Fibroblast of lung (primary cell): ENCODE measurements around the gene PRKCA. TPM values are rescaled to one million over a fixed set of nuclear protein-coding genes. Genes with fewer than 3 reads are reported as not detected.

ENCODE experiments used
- DNase-seq, 2 donors: peaks; one replicate each; pipeline versions ENCODE4 v3.0.0 to v3.0.0-alpha.2; 2010; ENCODE audit warnings: low read depth in 2 of 2
- H2AFZ ChIP-seq: 2 replicates; pipeline ENCODE4 v1.5.1; 2012; ENCODE audit warnings: low read length, control low read depth, inconsistent platforms
- H3K27ac ChIP-seq: 2 replicates; pipeline ENCODE4 v1.5.1; 2011; ENCODE audit warnings: low read length, control low read depth; ENCODE audit not compliant: insufficient read depth
- H3K27me3 ChIP-seq: 2 replicates; pipeline ENCODE4 v1.5.1; 2011; ENCODE audit warnings: mild to moderate bottlenecking, low read length; ENCODE audit not compliant: control insufficient read depth, insufficient read depth
- H3K36me3 ChIP-seq: 2 replicates; pipeline ENCODE4 v1.5.1; 2011; ENCODE audit warnings: low read length; ENCODE audit not compliant: control insufficient read depth, insufficient read depth
- H3K4me1 ChIP-seq: 2 replicates; pipeline ENCODE4 v1.5.1; 2011; ENCODE audit warnings: low read length; ENCODE audit not compliant: control insufficient read depth, insufficient read depth; ENCODE audit errors: extremely low read depth
- H3K4me2 ChIP-seq: 2 replicates; pipeline ENCODE4 v1.5.1; 2011; ENCODE audit warnings: low read length, control low read depth; ENCODE audit not compliant: insufficient read depth; ENCODE audit errors: extremely low read depth
- H3K4me3 ChIP-seq, 4 experiments: fragments of 200-600 bp in 1 of 4; sonication (generic) in 1 of 4; replicated peaks in 1 of 4; 2 replicates each; pipeline ENCODE4 v1.5.1; 2011 to 2016; ENCODE audit warnings: low read length in 4 of 4, low read depth in 3 of 4, mild to moderate bottlenecking in 3 of 4, control low read depth in 2 of 4, inconsistent platforms in 1 of 4, mixed read lengths in 1 of 4; ENCODE audit not compliant: insufficient read depth in 1 of 4; ENCODE audit errors: control extremely low read depth in 1 of 4
- H3K79me2 ChIP-seq: 2 replicates; pipeline ENCODE4 v1.5.1; 2012; ENCODE audit warnings: mild to moderate bottlenecking, low read length, inconsistent platforms; ENCODE audit not compliant: control insufficient read depth, insufficient read depth
- H3K9ac ChIP-seq: 2 replicates; pipeline ENCODE4 v1.5.1; 2011; ENCODE audit warnings: mild to moderate bottlenecking, low read length, control low read depth; ENCODE audit not compliant: insufficient read depth
- H3K9me3 ChIP-seq: 2 replicates; pipeline ENCODE4 v1.5.1; 2012; ENCODE audit warnings: low read depth, low read length; ENCODE audit not compliant: control insufficient read depth, insufficient read depth
- H4K20me1 ChIP-seq: 2 replicates; pipeline ENCODE4 v1.5.1; 2011; ENCODE audit warnings: low read length; ENCODE audit not compliant: control insufficient read depth, insufficient read depth; ENCODE audit errors: extremely low read depth
- EZH2 ChIP-seq: IDR thresholded peaks from 2 replicates; pipeline ENCODE4 v1.5.1; 2012; ENCODE audit warnings: low read length, control low read depth, mild to moderate bottlenecking; ENCODE audit errors: missing control alignments
- polyA plus RNA-seq, 2 donors: library from polyadenylated mRNA; depleted of rRNA in 1 of 2; stranded (reverse) in 1 of 2; unstranded in 1 of 2; fragments of >200 nt; gene quantifications; 2 replicates each; pipeline ENCODE4 v1.2.1, GENCODE V29; 2011 to 2012; ENCODE audit warnings: missing spikeins in 1 of 2
- total RNA-seq: library from RNA; depleted of rRNA; stranded (reverse); fragments of >200 nt; gene quantifications from 2 replicates; pipeline ENCODE4 v1.2.1, GENCODE V29; 2014
- TF ChIP-seq, protein P1 (sequence below), 2 donors: IDR thresholded peaks in 1 of 2; conservative IDR thresholded peaks in 1 of 2; 1 replicate in 1 of 2; 2 replicates in 1 of 2; pipeline ENCODE4 v1.5.1; 2011 to 2012; ENCODE audit warnings: low read length in 2 of 2, control low read depth in 1 of 2, inconsistent platforms in 1 of 2, low read depth in 1 of 2, mild to moderate bottlenecking in 1 of 2

Gene PRKCA
- total and polyA plus RNA-seq, 2 donors (not counting 1 experiment from before 2014, with no cell fraction given): 34.0 to 74.2 TPM

DNA sequence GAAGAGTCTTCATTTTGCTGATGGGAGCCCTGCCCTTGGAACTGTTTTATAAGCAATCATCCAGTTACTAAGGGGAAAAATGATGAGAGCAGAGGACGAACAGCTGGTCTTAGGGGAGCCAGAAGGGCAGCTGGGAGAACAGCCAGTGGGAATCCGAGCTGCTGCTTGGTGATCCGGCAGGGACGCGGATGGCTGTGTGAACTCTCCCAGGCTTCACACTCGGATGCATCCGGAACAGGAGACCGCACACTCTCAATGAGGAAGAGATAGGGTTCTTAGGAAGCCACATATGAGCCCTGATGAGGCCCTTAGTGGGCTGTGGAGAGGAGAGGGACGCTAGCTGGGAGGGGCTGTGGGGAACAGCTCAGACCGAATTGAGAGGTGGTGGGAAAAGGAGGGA, 527.5 kb downstream of the PRKCA start:
- no peak overlapping the region for H3K27ac ChIP-seq
- peak in 1 of 2 donors; percentile 49 for DNase-seq
- H3K9me3 ChIP-seq: no peaks in the 10 kb centered on the region
- no peak overlapping the region for H3K4me3 ChIP-seq
- TF ChIP-seq EZH2: no peak
- TF ChIP-seq, protein P1, sequence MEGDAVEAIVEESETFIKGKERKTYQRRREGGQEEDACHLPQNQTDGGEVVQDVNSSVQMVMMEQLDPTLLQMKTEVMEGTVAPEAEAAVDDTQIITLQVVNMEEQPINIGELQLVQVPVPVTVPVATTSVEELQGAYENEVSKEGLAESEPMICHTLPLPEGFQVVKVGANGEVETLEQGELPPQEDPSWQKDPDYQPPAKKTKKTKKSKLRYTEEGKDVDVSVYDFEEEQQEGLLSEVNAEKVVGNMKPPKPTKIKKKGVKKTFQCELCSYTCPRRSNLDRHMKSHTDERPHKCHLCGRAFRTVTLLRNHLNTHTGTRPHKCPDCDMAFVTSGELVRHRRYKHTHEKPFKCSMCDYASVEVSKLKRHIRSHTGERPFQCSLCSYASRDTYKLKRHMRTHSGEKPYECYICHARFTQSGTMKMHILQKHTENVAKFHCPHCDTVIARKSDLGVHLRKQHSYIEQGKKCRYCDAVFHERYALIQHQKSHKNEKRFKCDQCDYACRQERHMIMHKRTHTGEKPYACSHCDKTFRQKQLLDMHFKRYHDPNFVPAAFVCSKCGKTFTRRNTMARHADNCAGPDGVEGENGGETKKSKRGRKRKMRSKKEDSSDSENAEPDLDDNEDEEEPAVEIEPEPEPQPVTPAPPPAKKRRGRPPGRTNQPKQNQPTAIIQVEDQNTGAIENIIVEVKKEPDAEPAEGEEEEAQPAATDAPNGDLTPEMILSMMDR (conservative IDR thresholded peaks at IDR 0.05 in 1 of 2, IDR thresholded peaks at IDR 0.05 in 1 of 2; ENCODE audit: low read depth in 1 of 2, low read length in 2 of 2): no peak
- H3K4me2 ChIP-seq: no peak overlapping the region
- H3K79me2 ChIP-seq: no peaks in the 10 kb centered on the region
- H3K36me3 ChIP-seq: no peaks in the 10 kb centered on the region
- no peak overlapping the region for H2AFZ ChIP-seq
- H3K4me1 ChIP-seq: no peaks in the 10 kb centered on the region
- no peaks in the 10 kb centered on the region for H4K20me1 ChIP-seq
- peaks cover 9% of the 10 kb centered on the region for H3K27me3 ChIP-seq
- no peak overlapping the region for H3K9ac ChIP-seq

DNA sequence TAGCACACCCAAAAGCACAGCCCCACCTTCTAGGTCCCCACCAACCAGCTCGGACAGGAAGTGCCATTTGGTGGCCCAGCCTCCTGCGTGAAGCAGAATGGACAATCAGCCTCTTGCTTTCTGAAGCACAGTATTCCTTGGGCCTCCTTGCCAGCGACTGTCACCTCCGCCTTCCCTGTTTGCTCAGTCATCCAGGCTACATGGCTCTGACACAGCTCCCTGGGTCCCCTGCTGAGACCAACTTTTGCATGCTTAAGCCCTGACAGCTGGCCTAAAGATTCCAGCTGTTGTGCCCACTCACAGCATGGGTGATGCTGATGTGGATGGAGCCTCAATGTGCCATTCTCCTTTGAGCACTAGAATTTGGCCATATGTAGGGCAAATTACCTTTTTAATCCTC, 528.0 kb downstream of the PRKCA start:
- H3K9ac ChIP-seq: no peak overlapping the region
- peaks cover 14% of the 10 kb centered on the region for H3K27me3 ChIP-seq
- H3K9me3 ChIP-seq: no peaks in the 10 kb centered on the region
- H3K79me2 ChIP-seq: no peaks in the 10 kb centered on the region
- no peak overlapping the region for H2AFZ ChIP-seq
- no peaks in the 10 kb centered on the region for H3K36me3 ChIP-seq
- H3K27ac ChIP-seq: no peak overlapping the region
- H3K4me3 ChIP-seq: no peak overlapping the region
- no peaks in the 10 kb centered on the region for H4K20me1 ChIP-seq
- H3K4me2 ChIP-seq: no peak overlapping the region
- DNase-seq: no peak
- H3K4me1 ChIP-seq: no peaks in the 10 kb centered on the region
- TF ChIP-seq, protein P1 (conservative IDR thresholded peaks at IDR 0.05 in 1 of 2, IDR thresholded peaks at IDR 0.05 in 1 of 2; ENCODE audit: low read depth in 1 of 2, low read length in 2 of 2): no peak
- TF ChIP-seq EZH2: no peak

DNA sequence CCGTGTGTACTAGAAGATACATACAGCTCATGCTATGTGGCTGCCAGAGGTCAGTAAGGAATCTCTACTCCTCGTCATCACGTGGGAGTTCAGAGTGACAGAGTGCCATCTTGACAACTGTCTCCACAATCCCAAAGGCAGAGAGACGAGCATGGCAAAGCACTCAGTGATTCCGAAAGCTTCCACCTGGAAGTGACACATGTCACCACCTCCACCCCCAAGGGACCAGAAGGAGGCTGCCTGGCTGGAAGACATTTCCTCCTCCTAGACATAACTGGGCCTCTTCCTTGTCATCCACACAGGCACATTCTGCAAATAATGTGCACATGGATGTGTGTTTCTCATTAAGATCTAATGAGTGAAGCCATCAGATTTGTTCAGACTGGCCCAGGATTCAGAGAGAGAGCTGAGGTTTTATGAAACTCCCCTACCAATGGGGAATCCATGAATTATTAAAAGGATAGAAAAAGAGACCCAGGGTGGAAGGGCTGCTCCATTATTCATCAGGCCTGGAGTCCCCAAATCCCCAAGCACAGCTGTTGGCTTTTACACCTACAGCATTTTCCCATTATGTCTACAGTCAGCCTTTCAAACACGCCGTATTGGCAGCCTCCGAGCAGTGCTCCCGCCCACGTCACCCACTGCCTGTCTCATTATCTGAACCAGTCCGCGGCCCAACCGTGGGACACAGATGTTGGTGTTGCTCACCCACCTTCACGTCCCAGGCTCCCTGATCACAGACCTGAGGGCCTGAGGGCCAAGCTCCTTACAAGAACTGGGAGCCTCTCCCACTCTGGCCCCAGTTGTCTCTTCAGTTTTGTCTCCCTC, 529.2 kb downstream of the PRKCA start:
- TF ChIP-seq, protein P1 (conservative IDR thresholded peaks at IDR 0.05 in 1 of 2, IDR thresholded peaks at IDR 0.05 in 1 of 2; ENCODE audit: low read depth in 1 of 2, low read length in 2 of 2): no peak
- TF ChIP-seq EZH2: no peak
- no peak overlapping the region for H3K9ac ChIP-seq
- no peak for DNase-seq
- no peaks in the 10 kb centered on the region for H4K20me1 ChIP-seq
- H3K27ac ChIP-seq: no peak overlapping the region
- no peaks in the 10 kb centered on the region for H3K4me1 ChIP-seq
- H3K27me3 ChIP-seq: peaks cover 21% of the 10 kb centered on the region
- H2AFZ ChIP-seq: no peak overlapping the region
- no peak overlapping the region for H3K4me2 ChIP-seq
- no peaks in the 10 kb centered on the region for H3K79me2 ChIP-seq
- H3K9me3 ChIP-seq: no peaks in the 10 kb centered on the region
- no peak overlapping the region for H3K4me3 ChIP-seq
- H3K36me3 ChIP-seq: no peaks in the 10 kb centered on the region
